HG03354 (cell line): ENCODE data around the gene HAPLN2.
"Not testable (repeated sequence)": the region's sequence is repeated elsewhere in the genome, so short reads cannot be mapped to it uniquely, and the experiment has no call there.

Experiments used
- ATAC-seq: cut with Tn5 transposase; IDR thresholded peaks from one replicate; pipeline ENCODE4 v1.9.1; 2021; ENCODE audit warnings: mild to moderate bottlenecking; ENCODE audit not compliant: unreplicated experiment, poor library complexity, severe bottlenecking

HAPLN2 gene

GRCh38 chr1:156618853-156619581 lies at the start of gene HAPLN2:
Gene HAPLN2 (plus strand): TSS chr1:156619415. CDS start chr1:156623491, 4,076 bp downstream.
- ATAC-seq: no peak

GRCh38 chr1:156571261-156571852 lies 47.9 kb upstream of the HAPLN2 start:
- no peak for ATAC-seq

DNA sequence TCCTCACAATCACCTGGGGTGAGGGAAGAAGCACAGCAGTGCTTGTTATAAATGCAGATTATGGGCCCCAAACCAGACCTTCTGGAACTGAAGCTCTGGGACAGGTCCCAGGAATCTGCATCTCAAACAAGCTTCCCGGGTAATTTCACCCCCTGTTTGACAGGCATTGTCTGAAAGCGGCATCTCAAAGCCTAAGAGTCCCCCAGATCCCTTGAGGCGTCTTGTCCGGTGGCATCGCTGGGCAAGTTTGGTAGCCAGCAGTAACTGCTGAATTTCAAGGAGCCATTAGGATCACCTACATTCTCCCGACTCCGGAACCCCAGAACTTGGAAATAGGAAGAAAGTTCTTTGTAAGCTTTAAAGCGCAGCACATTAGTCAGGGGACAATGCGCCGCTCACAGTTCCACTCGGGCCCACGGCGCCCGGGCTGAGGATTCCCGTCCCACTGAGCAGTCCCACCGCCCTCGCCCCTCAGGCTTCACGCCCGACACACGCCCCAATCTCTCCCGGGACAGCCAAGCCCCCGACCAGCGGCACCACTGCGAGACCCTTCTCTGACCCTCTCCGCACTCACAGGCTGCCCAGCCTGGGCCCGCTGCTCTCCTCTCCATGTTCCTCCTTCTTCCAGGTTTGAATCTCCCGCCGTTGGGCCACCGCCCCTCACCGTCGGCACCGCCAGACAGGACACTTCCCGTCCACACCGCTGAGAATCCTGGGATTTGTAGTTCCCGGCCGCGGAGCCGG lies 47.1 kb upstream of the HAPLN2 start, which contains the start of gene IQGAP3:
IQGAP3 (minus strand) TSS at position 647 of the 744 bp plus-strand sequence; CDS start at position 611, 36 bp downstream.
- peak; percentile 71 for ATAC-seq

DNA sequence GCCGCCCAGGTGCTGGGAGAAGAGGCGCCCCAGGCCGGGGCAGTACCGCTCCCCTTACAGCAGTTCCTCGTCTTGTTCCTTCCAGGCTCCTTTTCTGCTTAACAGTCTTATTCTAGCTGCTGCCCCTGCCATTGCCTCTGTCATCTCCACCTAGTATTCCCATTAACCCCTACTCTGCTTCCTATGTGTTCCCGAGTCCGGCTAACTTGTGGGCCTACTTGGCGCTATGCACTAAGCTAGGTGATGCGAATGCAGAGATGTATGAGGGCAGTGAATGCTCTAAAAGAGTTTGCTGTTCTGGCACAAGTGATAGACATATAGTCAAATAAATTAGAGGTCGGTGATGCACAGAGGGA lies 46.6 kb upstream of the HAPLN2 start:
- ATAC-seq: no peak

DNA sequence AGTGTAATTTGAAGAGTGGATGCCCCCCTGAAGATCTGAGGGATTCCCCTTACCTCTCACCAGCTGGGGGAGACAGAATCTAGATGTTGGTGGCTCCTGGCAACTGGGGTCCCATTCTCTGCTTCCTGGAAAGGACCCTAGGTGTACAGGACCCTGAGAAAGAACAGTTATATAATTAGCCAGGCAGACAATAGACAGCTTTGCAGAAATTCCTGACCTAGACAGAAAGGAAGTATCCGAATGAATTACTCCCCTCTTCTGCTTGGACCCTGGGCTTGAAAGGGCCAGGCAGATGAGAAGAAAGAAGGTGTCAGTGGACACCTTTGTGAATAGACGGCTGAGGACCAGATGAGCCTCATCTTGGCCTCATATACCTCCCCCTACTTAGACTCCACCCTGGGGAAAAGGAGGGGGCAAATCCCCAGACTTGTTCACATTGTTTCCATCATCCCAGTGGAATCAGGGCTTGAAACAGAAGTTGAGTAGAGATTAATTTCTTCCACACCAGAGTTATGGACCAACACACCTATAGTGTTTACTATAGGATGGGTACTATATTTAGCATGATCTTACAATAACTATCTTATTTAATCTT lies 45.1 kb upstream of the HAPLN2 start:
- ATAC-seq: no peak

- no peak for ATAC-seq
These were observed 41.7 kb upstream of the HAPLN2 start for GRCh38 chr1:156577550-156577949.

GRCh38 chr1:156578055-156578454 lies 41.2 kb upstream of the HAPLN2 start:
- no peak for ATAC-seq

DNA sequence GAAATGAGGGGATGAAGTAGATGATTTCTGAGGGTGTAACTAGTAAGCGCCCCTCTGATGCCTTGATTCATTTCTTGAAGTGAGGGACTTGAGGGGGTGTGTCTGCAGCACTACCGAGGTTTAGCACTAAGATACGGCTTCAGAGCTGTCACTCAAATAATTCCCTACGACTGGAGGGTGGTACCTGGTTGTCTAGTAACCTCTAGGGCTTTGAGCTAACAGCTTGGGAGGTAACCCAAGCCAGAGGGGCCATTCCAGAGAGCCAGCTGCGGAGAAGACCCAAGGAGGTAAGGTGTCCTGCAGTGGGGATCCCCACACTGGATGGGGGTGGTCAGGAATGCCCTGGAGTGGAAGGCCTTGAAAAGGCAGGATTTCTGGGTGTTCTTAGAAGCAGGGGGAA lies 39.7 kb upstream of the HAPLN2 start, which contains the start of gene TTC24:
TTC24 (plus strand) TSS at position 252 of the 400 bp plus-strand sequence. CDS start 1,642 bp downstream, outside the sequence.
- ATAC-seq: no peak

- no peak for ATAC-seq
These were observed 37.4 kb upstream of the HAPLN2 start for GRCh38 chr1:156581661-156582387.

DNA sequence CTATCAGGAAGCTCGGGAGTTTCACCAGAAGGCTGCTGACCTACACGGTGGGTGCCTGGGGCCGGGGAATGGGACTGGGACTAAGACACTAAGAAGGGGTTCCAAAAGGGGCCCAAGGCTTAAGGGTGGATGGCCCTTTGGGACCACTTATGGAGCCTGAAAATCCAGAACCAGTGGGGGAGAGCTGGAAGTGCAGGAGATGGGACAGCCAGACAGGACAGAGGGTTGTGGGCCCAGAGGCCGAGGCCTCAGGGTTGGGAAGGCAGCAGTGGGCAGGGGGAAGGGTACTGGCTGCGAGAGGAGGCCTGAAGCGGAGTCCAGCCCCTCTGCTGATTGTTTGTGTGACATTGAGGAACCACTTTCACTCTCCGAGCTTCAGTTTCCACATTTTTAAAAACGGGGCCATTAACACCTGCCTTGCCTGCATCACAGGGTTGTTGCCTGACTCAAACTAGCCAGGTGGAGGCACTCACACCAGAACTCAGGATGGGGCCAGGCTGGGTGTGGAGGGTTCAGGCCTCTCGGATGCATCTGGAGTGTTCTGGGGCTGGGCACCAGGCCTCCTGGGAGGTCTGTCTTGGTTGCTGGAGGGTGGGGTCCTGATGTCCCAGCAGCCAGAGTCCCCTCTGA lies 36.7 kb upstream of the HAPLN2 start:
- ATAC-seq: no peak

DNA sequence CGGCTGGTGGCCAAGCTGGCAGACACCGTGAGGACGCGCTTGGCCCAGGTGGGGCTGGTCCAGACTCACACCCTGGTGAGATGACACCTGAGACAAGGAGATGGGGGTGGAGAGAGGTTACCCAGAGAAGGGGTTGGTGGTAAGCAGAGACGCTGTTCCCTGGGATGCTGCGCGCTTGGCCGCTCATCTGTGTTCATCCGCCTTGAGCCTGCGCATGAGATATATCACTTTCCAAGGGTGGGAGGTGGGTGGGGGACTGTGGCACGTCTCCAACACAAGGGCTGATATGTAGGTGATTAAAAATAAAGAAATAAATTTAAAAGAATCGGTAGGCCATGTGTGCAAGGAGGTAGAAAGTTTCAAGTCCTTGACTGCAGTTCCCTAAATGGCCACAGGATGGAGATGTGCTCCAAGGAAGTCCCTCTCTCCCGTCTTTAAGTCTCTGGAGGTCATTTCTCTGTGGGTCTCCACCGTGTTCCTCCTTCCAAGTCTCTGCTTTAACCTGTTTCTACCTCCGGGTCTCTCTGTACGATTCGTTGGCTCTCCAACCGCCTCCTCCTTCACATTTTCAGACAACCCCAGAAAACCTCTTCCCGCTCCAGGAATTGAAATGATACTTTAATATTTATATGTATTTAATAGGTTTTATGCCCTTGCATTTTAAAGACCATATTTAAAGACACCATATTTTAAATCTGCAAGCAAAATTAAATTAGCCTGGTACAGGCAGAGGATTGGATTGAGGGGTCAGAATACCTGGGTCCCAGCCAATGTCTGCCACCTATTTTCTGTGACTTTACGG lies 35.2 kb upstream of the HAPLN2 start:
- no peak for ATAC-seq

GRCh38 chr1:156584813-156585212 lies 34.4 kb upstream of the HAPLN2 start:
- no peak for ATAC-seq

- ATAC-seq: no peak
These were observed 32.9 kb upstream of the HAPLN2 start for GRCh38 chr1:156586323-156586722.

DNA sequence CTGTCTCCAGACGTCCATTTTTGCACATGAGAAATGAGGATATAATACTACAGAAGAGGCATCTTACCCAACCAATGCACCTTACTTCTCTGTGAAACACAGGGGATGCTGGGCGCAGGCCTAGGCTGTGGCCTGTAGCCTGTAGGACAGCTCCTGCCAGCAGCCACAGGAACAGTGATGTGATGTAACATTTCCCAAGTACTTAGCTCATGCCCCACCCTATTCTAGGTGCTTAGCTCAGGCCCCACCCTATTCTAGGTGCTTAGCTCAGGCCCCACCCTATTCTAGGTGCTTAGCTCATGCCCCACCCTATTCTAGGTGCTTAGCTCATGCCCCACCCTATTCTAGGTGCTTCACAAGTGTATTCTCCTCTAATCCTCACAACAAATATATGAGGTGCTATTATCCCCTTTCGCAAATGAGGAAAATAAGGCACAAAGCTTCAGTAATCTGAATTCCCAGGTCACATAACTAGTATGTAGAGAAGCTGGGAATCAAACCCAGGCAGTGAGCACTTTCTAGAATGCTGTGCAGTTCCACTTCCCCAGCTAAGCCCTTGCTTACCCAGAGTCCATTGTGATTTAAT lies 32.2 kb upstream of the HAPLN2 start:
- ATAC-seq: no peak

- ATAC-seq: not testable (repeated sequence)
These were observed 31.3 kb upstream of the HAPLN2 start for GRCh38 chr1:156587927-156588326.

GRCh38 chr1:156589546-156589945 lies 29.7 kb upstream of the HAPLN2 start:
- no peak for ATAC-seq

- ATAC-seq: no peak
These were observed 28.7 kb upstream of the HAPLN2 start for GRCh38 chr1:156590326-156591180.
